ENCODE measurements around the gene GLI1. TPM values are rescaled to one million over a fixed set of nuclear protein-coding genes. Genes with fewer than 3 reads are reported as not detected.

GLI1 gene
- total RNA-seq, 1 donor from 2014 or later: 6.8 TPM

- Mint-ChIP-seq H3K27me3 (ENCODE audit: low read depth) (no peaks in the 10 kb centered on the region), H3K36me3 (ENCODE audit: low read depth) (no peaks in the 10 kb centered on the region), H3K9me3 (ENCODE audit: low read depth) (no peaks in the 10 kb centered on the region), H3K27ac (ENCODE audit: unreplicated experiment) (no peak overlapping the region), H3K4me3 (ENCODE audit: unreplicated experiment) (no peak overlapping the region), H3K4me1 (ENCODE audit: low read depth) (peaks cover 44% of the 10 kb centered on the region)
- TF ChIP-seq CTCF (IDR thresholded peaks at IDR 0.05): no peak
- DNase-seq (ENCODE audit: low spot score): peak; percentile 59
These were observed 8.3 kb upstream of the GLI1 start for GRCh38 chr12:57451233-57451778.

GRCh38 chr12:57452181-57452936, 7.2 kb upstream of the GLI1 start:
- Mint-ChIP-seq H3K4me3 (ENCODE audit: unreplicated experiment) (peak overlapping the region; percentile 10), H3K27me3 (ENCODE audit: low read depth) (no peaks in the 10 kb centered on the region), H3K9me3 (ENCODE audit: low read depth) (no peaks in the 10 kb centered on the region), H3K36me3 (ENCODE audit: low read depth) (no peaks in the 10 kb centered on the region), H3K4me1 (ENCODE audit: low read depth) (peaks cover 53% of the 10 kb centered on the region), H3K27ac (ENCODE audit: unreplicated experiment) (peak overlapping the region; percentile 92)
- TF ChIP-seq CTCF (IDR thresholded peaks at IDR 0.05): no peak
- DNase-seq (ENCODE audit: low spot score): no peak

GRCh38 chr12:57452937-57453509, 6.6 kb upstream of the GLI1 start:
- peak; percentile 29 for DNase-seq (ENCODE audit: low spot score)
- Mint-ChIP-seq H3K9me3 (ENCODE audit: low read depth) (no peaks in the 10 kb centered on the region), H3K27ac (ENCODE audit: unreplicated experiment) (peak overlapping the region; percentile 92), H3K4me1 (ENCODE audit: low read depth) (peaks cover 58% of the 10 kb centered on the region), H3K36me3 (ENCODE audit: low read depth) (no peaks in the 10 kb centered on the region), H3K27me3 (ENCODE audit: low read depth) (no peaks in the 10 kb centered on the region), H3K4me3 (ENCODE audit: unreplicated experiment) (no peak overlapping the region)
- peak; percentile 91 for TF ChIP-seq CTCF (IDR thresholded peaks at IDR 0.05)

- Mint-ChIP-seq H3K4me1 (ENCODE audit: low read depth) (peaks cover 69% of the 10 kb centered on the region), H3K27ac (ENCODE audit: unreplicated experiment) (peak overlapping the region; percentile 83), H3K9me3 (ENCODE audit: low read depth) (no peaks in the 10 kb centered on the region), H3K4me3 (ENCODE audit: unreplicated experiment) (no peak overlapping the region), H3K36me3 (ENCODE audit: low read depth) (no peaks in the 10 kb centered on the region), H3K27me3 (ENCODE audit: low read depth) (no peaks in the 10 kb centered on the region)
- TF ChIP-seq CTCF (IDR thresholded peaks at IDR 0.05): no peak
- DNase-seq (ENCODE audit: low spot score): no peak
These were observed 5.4 kb upstream of the GLI1 start for GRCh38 chr12:57454213-57454565.

- no peaks in the 10 kb centered on the region for H3K36me3 Mint-ChIP-seq (ENCODE audit: low read depth)
- TF ChIP-seq CTCF (IDR thresholded peaks at IDR 0.05): no peak
- peak within 1 kb of the TSS; percentile 83 for H3K27ac Mint-ChIP-seq (ENCODE audit: unreplicated experiment)
- peak; percentile 93 for DNase-seq (ENCODE audit: low spot score)
- no peaks in the 10 kb centered on the region for H3K27me3 Mint-ChIP-seq (ENCODE audit: low read depth)
- no peaks in the 10 kb centered on the region for H3K9me3 Mint-ChIP-seq (ENCODE audit: low read depth)
- H3K4me1 Mint-ChIP-seq (ENCODE audit: low read depth): peaks cover 74% of the 10 kb centered on the region
- H3K4me3 Mint-ChIP-seq (ENCODE audit: unreplicated experiment): peak within 1 kb of the TSS; percentile 52
These were observed 4.8 kb upstream of the GLI1 start, which contains the start of gene INHBE for GRCh38 chr12:57454566-57455373. INHBE (plus strand) TSS chr12:57455307; CDS start chr12:57455537, 230 bp downstream.
